ENCODE data around the gene SFTPA1.
A peak's percentile ranks its signal among the peaks of the same experiment; 100 is the strongest.
"Not testable (repeated sequence)": the region's sequence is repeated elsewhere in the genome, so short reads cannot be mapped to it uniquely, and the experiment has no call there.

The SFTPA1 gene

DNA sequence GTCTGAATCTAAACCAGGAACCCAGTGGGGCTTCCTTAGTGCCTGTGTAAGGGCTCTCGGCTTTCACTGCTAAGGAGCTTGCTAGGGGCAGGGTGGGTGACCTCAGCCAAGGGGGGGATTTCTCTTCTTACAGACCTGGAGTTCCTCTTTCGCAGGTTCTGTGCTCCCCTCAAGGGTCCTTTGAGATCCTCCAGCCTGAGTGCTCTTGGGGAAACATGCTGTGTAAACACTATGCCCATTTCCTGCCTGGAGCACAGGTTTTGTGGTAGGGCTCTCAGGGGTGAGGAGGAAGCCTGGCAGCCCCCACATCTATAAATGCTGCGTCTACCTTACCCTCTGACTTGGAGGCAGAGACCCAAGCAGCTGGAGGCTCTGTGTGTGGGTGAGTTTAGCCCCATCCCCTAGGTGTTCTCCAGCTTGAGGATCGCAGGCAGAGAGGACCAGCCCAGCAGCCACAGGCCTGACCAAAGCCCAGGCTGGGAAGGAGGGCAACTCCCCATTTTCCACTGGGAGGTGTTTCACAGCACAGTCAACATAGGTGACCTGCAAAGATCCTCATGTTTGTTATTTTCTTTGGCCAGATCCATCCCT lies at the start of gene SFTPA1:
SFTPA1 (plus strand) TSS at position 339 of the 591 bp plus-strand sequence. CDS start 887 bp downstream, outside the sequence.
- no peak for DNase-seq

- DNase-seq: no peak
Observed at GRCh38 chr10:79561257-79561656, 49.5 kb upstream of the SFTPA1 start.

GRCh38 chr10:79562135-79562756 lies 48.5 kb upstream of the SFTPA1 start:
- peak in 35 of 56 donors; percentile 3 to 73 (median 33) for DNase-seq

DNA sequence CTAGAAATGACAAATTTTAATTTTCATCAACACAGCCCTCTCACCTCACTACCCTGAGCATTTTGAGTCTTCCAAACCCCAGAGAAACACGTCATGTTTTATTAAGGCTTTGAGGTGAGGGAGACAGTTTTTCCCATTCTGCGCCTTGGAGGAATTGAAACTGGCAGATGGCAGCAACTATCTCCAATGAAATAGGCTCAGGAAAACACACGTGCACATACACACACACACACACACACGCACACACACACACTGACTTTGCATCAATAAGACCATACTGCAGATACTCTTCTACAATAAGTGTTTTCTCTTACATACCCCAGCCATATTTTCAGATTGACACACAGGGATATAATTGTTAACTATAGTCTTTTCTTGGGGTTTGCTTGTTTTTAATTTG lies 47.3 kb upstream of the SFTPA1 start:
- DNase-seq: no peak

DNA sequence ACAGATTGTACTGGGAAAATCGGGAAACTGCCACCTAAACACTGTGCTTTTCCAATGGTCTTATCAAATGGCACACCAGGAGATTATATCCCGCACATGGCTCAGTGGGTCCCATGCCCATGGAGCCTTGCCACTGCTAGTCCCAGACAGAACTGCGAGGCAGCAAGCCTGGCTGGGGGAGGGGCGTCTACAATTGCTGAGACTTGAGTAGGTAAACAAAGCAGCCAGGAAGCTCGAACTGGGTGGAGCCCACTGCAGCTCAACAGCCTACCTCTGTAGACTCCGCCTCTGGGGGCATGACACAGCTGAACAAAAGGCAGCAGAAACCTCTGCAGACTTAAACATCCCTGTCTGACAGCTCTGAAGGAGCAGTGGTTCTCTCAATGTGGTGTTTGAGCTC lies 40.1 kb upstream of the SFTPA1 start:
- not testable (repeated sequence) for DNase-seq

GRCh38 chr10:79579361-79579760 lies 31.4 kb upstream of the SFTPA1 start:
- DNase-seq: no peak

DNA sequence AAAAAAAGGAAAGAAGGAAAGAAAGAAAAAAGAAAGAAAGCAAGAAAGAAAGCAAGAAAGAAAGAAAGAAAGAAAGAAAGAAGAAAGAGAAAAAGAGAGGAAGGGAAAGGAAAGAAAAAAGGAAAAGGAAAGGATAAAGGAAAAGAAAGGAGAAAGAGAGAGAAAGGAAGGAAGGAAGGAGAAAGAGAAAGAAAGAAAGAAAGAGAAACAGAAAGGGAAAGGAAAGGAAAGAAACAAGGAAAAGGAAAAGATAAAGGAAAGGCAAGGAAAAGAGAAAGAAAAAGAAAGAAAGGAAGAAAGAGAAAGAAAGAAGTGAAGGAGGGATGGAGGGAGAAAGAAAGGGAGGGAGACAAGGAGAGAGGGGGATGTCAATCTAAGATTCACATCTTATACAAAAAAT lies 29.7 kb upstream of the SFTPA1 start:
- no peak for DNase-seq

GRCh38 chr10:79582096-79582495 lies 28.6 kb upstream of the SFTPA1 start:
- no peak for DNase-seq

DNA sequence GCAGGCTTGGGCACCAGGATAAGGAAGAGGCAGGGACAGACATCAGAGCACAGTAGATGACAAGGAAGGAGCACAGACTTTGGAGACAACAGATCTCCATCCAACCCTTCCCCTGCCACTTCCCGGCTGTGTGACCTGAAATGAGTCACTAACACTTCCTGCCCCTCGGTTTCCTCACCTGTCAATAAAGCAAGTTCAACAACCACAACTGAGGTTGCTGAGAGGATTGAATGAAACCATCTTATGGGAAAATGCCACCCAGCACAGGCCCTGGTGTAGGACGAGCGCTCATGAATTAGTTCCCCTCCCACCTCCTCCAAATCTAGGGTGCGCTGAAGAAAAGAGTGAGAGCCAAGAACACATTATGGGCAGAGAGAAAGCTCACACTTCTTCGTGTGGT lies 27.8 kb upstream of the SFTPA1 start:
- not testable (repeated sequence) for DNase-seq

DNA sequence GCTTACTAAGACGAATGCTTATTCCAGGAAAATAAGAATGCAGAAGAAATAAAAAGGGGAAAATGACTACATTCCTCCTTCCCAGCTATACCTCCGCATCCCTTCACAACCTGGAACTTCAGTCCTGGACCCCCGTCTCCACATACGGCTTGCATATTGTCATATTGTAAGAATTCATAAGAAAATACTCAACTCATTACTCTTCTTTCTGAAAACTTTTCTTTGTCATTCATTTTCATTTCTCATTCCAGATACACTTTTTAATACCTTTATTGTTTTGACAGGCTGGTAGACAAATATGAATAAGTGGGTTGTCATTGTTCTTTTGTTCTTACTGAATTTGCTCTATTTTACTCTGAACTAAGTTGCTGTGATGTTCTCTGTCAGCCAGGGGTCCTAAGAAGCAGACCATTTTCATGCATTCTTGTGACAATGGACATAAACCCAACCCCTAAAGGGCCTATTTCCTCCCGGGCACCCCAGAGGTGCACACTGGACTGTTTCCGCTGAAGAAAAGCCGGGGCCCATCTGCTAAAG lies 27.2 kb upstream of the SFTPA1 start:
- DNase-seq: no peak

GRCh38 chr10:79585870-79586527 lies 24.7 kb upstream of the SFTPA1 start:
- DNase-seq: no peak

GRCh38 chr10:79586933-79587332 lies 23.8 kb upstream of the SFTPA1 start:
- no peak for DNase-seq

DNA sequence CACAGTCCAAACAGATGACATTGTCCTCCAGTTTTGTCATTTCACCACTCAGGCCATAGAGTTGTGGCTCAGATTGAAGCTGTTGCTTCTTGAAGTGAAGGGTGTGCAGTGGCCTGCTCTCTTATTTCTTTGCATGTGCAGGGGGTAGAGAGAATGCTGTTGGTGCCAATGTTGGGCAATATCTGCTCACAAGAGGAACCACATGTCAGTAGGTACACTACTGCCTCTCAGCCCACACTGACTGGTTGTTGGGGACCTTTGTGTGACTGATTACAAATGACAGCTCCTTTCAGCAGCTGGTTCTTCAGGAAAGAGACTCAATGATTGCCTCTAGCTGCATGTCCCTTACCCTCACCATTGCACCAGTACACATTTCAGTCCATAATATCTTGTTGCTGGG lies 21.9 kb upstream of the SFTPA1 start:
- no peak for DNase-seq

DNA sequence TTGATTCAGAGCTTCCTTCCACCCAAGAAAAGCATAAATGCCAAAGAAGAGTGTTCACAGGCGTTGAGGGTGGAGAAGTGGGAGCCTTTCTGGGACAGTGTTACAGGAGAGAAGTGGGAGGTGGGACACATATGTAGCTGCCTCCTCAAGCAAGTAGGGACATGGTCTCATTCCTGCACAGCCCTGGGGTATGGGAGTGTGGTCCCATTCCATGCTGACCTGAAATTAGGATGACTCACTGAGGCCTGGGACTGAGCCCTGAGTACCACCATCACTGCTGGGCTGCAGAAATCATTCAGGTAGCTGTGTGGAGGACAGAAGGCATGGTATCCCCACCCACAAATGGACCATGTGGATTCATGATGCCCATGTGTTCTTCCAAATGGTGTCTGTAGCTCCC lies 17.4 kb upstream of the SFTPA1 start:
- DNase-seq: no peak

- DNase-seq: not testable (repeated sequence)
Observed at GRCh38 chr10:79594565-79594964, 16.2 kb upstream of the SFTPA1 start.

DNA sequence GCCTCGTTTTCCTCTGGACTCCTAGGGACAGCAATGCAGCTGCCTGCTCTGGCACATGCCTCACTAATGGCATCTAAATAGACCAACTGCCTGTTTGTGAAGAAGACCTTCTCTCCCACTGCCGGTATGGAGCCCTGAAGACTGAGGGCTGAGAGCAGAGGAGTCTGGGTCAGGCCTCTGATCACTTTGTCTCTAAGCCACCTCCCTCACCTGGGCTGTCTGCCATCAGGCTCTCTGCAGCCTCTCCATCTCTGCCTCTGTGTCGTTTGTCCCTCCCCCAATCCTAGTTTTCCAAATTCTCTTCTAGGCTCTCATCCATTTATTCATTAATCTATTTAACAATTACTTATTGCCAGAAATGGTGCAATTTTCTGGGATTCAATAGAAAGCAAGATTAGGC lies 15.2 kb upstream of the SFTPA1 start:
- DNase-seq: no peak

DNA sequence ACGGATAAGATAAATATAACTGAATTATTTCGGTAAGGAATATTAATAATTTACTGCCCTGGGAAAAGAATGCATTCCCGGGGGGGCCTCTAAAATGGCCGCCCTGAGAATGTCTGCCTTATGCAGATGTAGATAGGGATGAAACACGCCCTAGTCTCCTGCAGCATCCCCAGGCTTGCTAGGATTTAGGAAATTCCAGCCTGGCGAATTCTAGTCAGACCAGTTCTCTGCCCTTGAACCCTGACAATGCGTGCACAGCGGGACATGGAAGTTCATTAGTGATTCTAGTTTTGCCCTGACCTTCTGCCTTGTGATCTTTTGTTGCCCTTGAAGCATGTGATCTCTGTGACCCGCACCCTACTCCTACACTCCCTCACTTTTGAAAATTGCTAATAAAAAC lies 11.1 kb upstream of the SFTPA1 start:
- not testable (repeated sequence) for DNase-seq

DNA sequence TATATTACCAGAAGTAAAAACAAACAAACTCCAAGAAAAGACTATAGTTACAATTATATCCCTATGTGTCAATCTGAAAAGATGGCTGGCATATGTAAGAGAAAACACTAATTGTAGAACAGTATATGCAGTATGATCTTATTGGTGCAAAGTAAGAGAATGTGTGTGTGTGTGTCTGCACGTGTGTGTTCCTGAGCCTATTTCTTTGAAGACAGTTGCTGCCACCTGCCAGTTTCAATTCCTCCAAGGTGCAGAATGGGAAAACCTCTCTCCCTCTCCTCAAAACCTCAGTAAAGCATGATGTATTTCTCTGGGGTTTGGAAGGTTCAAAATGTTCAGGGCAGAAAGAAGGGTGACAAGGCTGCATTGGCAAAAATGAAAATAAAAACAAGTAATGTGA lies 8.8 kb upstream of the SFTPA1 start:
- DNase-seq: no peak

GRCh38 chr10:79602953-79603352 lies 7.8 kb upstream of the SFTPA1 start:
- no peak for DNase-seq

- no peak for DNase-seq
Observed at GRCh38 chr10:79604294-79604693, 6.4 kb upstream of the SFTPA1 start.

GRCh38 chr10:79605308-79605707 lies 5.4 kb upstream of the SFTPA1 start:
- no peak for DNase-seq

- DNase-seq: peak in 6 of 56 donors; percentile 1 to 29 (median 3)
Observed at GRCh38 chr10:79608505-79609375, 2.0 kb upstream of the SFTPA1 start.
